Right ventricle myocardium inferior (tissue), 1 donor: ENCODE data around the gene LGALS16. TPM values are rescaled to one million over a fixed set of nuclear protein-coding genes. Genes with fewer than 3 reads are reported as not detected.
"Not testable (repeated sequence)": the region's sequence is repeated elsewhere in the genome, so short reads cannot be mapped to it uniquely, and the experiment has no call there.

Experiments used
- ATAC-seq: fragments of 200-7000 bp; cut with Tn5 transposase; one replicate; pipeline ENCODE4 v1.9.1; 2020; ENCODE audit warnings: mild to moderate bottlenecking, moderate library complexity
- DNase-seq: peaks from one replicate; pipeline ENCODE4 v3.0.0; 2021; ENCODE audit errors: missing footprints
- intact Hi-C: fragments of 100-400 bp; cut with DNase I; formaldehyde crosslinking; loops from one replicate; pipeline ENCODE4 v1.11.0; 2022
- long read RNA-seq: library from polyadenylated mRNA; unstranded; transcript quantifications from one replicate; pipeline ENCODE4 v2.0.0, GENCODE V29; 2021
- total RNA-seq: library from RNA; stranded (reverse); fragmentation: NEBNext Ultra II Directional; extraction: Animal tissue kit (Norgen Biotek cat#: 25700); gene quantifications from one replicate; pipeline ENCODE4 v1.2.1, GENCODE V29; 2021
- donor health status: DM: no; HTN: yes; CAD: no; lungs with severe emphysema.

LGALS16 gene, protein sequence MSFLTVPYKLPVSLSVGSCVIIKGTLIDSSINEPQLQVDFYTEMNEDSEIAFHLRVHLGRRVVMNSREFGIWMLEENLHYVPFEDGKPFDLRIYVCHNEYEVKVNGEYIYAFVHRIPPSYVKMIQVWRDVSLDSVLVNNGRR
- total RNA-seq = not detected
- long read RNA-seq = 0 reads

DNA sequence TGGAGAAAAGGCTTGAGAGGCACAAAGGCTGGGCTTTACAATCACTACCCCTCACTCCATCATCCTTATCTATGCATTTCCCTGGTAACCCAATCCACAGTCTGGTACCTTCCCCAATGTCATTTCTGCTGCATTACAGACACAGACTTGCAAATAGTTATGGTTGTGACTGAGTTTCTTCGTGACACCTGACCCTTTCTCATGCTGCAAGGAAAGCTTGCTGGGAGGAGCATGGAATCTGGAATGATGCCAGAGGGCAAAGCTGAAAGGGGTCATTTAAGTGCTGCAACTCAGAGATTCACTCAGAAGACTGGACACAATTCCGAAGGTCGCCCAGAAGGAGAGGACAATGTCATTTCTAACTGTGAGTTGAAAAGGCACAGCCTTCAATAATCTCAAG is at the start of gene LGALS16:
TSS of gene LGALS16 (plus strand) at position 301 of the 400 bp plus-strand sequence. CDS start at position 350, 49 bp downstream.
- no peak for ATAC-seq
- intact Hi-C loops = no loop called here
- DNase-seq = no peak

DNA sequence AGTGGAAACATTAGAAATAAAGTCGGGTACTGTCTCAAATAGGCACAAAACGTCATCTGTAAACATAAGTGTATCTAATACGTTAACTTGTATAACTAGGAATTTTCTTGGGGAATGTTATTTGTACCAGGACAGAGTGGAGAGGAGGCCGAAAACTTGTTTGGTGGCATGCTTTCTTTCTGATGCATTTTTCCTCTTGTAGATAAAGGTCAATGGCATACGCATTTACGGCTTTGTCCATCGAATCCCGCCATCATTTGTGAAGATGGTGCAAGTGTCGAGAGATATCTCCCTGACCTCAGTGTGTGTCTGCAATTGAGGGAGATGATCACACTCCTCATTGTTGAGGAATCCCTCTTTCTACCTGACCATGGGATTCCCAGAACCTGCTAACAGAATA is 48.7 kb upstream of the LGALS16 start:
- intact Hi-C loops = no loop called here
- no peak for ATAC-seq
- no peak for DNase-seq

DNA sequence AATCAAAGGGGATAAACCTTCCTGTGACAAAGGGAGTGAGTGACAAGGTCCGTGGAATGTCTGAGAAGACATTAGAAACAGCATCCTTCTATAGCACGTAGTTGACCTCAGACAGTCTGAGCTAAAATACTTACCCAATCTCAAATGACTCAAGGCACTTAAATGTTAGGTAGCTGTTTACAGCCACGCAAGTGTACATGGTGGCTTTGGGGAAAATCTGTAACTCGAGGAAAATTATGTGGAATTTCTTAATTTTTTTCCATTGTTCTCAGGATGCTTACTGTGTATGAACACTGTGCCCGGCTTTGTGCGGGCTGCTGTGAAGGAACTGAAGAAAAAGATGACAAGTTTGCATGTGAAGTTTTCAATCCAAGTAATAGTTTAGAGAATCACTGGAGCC is 48.2 kb upstream of the LGALS16 start:
- DNase-seq (no peak), ATAC-seq (no peak)
- intact Hi-C loops = no loop called here

DNA sequence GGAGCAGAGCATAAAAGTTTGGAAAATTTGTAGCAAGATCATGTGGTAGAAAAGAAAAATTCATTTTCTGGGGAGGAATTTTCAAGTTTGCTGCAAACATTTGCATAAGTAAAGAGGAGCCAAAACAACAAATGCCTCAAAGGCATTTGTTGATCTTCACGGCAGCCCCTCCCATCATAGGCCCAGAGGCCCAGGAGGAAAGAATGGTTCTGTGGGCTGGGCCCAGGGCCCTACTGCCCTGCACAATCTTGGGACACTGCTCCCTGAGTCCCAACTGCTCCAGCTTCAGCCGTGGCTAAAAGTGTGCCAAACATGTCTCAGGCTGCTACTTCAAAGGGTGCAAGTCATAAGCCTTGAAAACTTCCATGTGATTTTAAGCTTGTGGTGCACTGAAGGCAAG is 42.1 kb upstream of the LGALS16 start:
- intact Hi-C loops = no loop called here
- DNase-seq = no peak
- no peak for ATAC-seq

DNA sequence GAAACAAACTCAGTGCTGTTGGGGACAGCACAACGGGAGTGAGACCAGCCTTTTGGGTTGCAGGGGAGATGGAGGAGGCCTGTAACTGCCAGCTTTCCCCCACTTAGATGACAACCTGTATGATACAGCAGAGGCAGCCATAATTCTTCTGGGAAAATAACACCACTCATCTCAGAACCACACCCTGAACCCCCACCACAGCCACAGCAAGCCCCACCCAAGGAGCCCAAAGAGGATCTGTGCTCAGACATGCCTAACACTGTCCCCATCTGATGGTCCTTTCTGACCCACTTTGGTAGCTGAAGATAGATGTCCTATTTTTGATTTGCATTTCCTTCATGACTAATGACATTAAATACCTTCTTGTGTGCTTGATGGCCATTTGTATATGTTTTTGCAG is 38.0 kb upstream of the LGALS16 start:
- intact Hi-C loops = no loop called here
- ATAC-seq = no peak

DNA sequence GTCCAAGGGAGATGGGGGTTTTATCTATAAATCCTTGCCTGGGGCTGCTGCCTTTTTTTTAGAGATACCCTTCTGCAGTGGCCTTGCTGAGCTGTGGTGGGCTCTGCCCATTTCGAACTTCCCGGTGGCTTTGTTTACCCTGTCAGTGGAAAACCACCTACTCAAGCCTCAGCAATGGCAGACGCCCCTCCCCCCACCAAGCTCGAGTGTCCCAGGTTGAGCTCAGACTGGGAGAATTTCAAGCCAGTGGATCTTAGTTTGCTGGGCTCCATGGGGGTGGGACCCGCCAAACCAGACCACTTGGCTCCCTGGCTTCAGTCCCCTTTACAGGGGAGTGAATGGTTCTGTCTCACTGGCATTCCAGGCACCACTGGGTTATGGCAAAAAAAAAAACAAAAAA is 31.8 kb upstream of the LGALS16 start:
- DNase-seq = no peak
- intact Hi-C loops = no loop called here
- ATAC-seq = no peak

More for the DNA sequence above, 38.0 kb upstream of the LGALS16 start:
- DNase-seq = no peak

DNA sequence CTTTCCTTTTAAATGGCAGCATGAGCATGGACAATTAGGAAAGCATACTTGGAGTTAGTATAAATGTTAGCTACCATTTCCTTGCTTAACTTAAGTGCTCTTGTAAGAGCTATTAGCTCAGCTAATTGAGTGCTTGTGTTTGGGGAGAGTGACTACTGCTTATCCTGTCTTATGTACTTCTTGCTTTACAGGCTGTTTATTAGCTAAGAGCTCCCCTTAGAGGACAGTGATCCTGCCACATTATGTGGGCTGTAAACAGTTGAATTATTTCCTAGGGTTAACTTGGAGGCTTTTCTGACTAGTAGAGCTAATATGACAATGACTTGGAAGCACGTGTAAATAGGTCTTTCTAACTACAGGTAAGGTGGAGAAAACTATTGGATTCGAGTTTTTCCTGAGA is 28.1 kb upstream of the LGALS16 start:
- DNase-seq, intact Hi-C loops, ATAC-seq: not testable (repeated sequence)

DNA sequence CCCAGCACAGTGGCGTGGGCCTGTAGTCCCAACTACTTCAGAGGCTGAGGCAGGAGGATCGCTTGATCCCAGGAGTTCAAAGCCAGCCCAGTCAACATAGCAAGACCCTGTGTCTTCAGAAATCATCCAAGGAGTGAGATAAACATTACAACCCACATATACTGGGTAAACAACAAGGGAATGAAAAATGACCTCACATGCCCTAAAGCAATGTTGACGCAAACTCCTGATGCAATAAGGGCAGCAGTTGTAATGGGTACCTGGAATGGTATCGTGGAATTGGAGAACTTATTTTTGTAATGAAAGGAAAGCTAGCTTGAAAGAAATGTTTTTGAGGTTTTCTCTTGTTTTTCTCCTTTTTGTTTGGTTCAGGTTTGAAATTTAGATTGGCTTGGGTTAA is 24.5 kb upstream of the LGALS16 start:
- intact Hi-C loops = no loop called here
- DNase-seq = no peak
- no peak for ATAC-seq

DNA sequence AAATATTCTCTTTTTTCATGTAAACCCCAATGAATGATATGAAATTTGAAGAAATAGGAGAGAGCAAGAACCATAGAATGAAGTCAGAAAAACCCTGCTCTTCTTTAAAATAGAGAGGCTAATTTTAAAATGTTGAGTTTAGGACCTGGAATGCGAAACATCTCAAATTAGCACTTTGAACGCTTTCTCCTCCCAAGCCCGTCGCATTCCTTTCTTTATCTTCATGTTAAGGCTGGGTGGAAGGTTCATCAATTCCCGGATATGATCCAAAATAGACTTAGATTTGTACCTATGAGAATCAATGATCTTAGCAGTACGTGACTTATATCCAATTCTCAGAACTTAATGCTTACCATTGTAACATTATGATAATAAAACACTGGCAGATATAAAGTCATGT is 24.1 kb upstream of the LGALS16 start:
- ATAC-seq (no peak), DNase-seq (no peak)
- intact Hi-C loops = no loop called here

DNA sequence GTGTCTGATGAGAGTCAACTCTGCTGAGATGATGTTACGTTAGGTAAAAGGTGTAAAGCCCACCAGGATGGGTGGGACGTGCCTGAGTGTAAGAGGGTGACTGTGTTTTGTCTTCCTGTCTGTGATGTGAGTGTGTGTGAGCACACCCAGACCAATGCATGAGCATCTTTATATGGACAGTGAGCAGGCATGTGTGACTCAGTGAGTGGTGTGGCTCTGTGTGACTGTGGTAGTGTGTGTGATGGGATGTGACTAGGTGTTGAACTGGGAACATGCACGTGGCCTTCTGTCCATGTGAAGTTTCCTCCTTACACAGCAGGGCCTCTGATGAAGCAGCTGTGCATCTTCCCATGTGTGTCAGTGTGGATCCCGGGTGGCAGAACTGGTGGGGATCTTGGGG is 17.8 kb upstream of the LGALS16 start:
- intact Hi-C loops = no loop called here
- ATAC-seq (no peak), DNase-seq (no peak)

DNA sequence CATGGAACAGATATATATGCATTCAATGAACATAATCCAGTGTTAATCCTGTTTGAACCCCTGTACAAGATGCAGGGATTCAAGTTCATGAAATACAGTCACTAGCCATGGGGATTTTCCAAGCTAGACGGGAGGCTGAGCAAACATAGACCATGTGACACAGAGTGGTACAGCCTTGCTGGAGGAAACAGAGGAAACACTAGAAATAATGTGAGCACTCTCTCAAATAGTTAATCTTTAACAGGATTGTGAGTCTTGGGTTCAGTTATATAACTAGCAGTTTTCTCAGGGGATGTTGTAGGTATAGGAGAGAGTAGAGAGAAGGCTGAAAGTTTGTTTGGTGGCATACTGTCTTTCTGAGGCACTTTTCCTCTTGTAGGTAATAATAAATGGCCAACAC is 13.9 kb upstream of the LGALS16 start:
- intact Hi-C loops = no loop called here
- DNase-seq = no peak
- no peak for ATAC-seq

DNA sequence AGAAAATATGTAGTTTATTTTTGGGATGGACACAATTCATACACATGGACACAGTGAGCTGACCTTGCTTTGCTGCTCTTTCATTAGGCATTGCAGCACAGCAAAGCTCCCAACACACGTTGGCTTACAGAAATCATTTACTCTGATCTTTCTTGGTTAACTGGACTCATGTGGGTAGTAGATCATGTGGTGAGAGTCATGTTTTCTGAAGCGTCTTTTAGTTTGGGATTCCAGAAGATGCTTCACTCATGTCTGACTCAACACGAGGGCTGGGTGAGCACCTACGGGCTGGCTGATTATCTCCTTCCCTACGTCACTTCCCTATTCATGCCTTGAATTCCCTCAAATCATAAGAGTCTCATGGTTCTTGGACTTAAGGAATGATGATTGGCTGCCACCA is 12.1 kb upstream of the LGALS16 start:
- DNase-seq (no peak), ATAC-seq (no peak)
- intact Hi-C loops = no loop called here

DNA sequence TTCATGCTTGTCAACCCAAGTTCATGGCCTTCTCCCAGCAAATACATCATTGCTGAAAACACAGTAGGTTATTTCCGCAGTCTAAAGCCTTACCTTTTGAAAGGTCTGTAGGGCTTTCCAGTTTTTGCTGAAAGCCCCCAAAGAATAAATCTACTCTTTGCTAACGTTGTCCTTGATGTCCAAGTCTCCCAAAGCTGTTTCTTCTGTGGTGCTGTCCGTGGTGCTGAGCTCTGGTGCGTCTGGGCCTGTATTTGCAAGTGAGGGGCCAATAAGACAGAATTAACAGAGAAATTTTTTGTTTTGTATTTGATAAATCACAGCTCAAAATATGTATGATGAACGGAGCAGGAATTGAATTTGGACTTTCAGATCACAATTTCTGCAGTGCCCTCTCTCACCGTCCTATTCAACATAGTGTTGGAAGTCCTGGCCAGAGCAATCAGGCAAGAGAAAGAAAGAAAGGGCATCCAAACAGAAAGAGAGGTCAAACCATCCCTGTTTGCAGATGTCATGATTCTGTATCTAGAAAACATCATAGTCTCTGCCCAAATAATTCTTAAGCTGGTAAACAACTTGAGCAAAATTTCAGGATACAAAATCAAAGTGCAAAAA is 9.8 kb upstream of the LGALS16 start:
- DNase-seq = no peak
- no peak for ATAC-seq
- intact Hi-C loops = no loop called here

DNA sequence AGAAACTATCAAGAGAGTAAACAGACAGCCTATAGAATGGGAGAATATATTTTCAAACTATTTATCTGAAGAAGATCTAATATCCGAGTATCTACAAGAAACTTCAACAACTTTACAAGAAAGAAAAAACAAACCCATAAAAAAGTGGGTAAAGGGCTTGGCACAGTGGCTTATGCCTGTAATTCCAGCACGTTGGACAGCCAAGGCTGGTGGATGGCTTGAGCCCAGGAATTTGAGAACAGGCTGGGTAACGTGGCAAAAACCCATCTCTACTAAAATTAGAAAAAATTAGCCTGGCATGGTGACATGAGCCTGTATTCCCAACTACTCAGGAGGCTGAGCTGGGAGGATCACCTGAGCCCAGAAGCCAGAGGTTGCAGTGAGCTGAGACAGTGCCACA is 7.8 kb upstream of the LGALS16 start:
- no peak for ATAC-seq
- DNase-seq = no peak
- intact Hi-C loops = no loop called here

DNA sequence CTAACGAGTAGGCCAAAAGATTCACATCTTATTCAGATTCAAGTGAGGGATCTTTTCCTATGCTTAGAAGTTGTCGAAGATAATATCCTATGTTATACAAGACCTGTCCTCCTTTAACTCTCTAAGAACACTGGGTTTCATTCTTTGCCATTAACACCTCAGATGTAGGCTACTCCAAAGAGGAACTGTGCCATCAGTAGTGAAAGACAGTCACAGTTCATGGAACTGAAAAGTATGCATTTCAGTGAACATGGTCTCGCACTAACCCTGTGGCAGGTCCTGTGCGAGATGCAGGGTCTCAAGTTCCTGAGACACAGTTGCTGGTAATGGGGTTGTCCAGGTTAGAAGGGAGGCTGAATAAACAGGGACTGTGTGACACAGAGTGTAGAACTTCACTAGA is 4.1 kb downstream of the LGALS16 start:
- intact Hi-C loops = no loop called here
- DNase-seq (no peak), ATAC-seq (no peak)

DNA sequence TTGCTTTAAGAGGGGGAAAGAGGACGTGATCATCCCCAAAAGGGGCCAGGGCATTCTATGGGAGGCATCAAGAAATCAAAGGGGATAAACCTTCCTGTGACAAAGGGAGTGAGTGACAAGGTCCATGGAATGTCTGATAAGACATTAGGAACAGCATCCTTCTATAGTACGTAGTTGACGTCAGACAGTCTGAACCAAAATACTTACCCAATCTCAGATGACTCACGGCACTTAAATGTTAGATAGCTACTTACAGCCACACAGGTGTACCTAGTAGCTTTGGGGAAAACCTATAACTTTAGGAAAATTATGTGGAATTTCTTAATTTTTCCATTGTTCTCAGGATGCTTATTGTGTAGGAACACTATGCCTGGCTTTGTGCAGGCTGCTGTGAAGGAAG is 4.9 kb downstream of the LGALS16 start:
- no peak for ATAC-seq
- intact Hi-C loops = no loop called here
- DNase-seq = no peak

DNA sequence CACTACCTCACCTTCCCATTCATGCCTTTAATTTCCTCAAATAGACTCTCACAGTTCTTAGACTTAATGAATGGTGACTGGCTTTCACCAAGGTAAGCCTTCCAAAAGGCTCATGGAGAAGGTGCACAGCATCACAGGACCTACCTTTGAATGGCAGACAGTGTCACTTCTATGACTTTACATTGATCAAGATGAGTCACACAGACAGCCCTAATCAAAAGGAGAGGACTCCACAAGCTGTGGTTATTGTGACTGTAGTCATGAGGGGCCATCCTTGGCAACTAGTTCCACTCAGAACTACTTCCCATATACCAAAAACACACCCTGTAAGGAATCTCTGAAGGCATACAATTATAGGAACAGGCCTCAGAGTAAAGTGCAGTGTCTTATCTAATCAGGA is 5.9 kb downstream of the LGALS16 start:
- ATAC-seq (no peak), DNase-seq (no peak)
- intact Hi-C loops = no loop called here

DNA sequence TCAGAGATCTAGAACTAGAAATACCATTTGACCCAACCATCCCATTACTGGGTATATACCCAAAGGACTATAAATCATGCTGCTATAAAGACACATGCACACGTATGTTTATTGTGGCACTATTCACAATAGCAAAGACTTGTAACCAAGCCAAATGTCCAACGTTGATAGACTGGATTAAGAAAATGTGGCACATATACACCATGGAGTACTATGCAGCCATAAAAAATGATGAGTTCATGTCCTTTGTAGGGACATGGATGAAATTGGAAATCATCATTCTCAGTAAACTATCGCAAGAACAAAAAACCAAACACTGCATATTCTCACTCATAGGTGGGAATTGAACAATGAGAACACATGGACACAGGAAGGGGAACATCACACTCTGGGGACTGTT is 14.1 kb downstream of the LGALS16 start:
- intact Hi-C loops = loop anchor here (5.0 kb wide), 2 partner anchors 228 to 548 kb away; no protein-coding TSS in a partner anchor
- not testable (repeated sequence) for ATAC-seq

DNA sequence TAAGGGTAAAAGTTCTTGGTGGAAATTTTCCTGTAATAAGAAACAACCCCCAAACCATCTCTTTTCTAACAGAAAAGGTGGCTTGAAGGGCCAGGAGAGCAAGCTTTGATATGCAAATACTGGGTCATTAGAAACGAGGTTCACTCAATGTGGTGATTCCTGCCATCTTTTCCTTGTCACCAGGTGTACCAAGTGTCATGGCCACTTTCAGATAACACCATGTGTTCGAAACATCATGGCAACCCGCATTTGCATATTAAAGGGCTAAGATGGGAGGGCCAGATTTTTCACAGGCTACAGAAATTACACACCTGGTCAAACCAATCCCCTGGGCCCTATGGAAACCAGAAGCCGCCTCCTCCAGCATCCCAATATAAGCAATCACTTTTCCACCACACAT is 15.3 kb downstream of the LGALS16 start:
- intact Hi-C loops = loop anchor here (5.0 kb wide), 2 partner anchors 229 to 549 kb away; no protein-coding TSS in a partner anchor
- ATAC-seq (no peak), DNase-seq (no peak)

More for the DNA sequence above, 14.1 kb downstream of the LGALS16 start:
- not testable (repeated sequence) for DNase-seq

DNA sequence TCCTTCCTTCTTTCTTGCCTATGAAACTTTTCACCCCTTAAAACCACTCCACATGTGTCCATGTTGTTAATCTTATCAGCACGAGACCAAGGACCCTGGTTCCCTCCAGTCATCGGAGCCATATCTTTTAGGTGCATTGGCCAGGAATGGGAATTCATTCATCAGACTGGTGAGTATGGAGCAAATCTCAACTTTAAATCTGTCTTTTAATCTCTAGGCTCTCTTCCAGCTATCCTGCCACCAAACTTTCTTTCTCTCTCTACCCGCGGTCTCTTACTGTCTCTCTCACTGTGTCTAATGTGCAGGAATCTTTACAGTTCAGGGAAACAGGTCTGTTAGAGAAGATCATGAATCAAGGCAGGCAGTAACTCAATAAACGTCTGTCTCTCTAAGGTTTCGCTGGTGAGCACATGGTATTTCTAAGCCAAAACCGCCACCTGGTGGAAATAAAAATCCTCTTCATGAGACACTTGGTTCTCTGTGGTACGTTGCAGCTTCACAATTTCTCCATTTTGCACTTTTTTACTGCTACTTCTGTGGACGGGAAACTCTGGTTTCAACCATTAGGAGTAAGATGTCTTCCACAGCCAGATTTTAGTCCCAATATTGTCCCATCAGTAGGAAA is 16.1 kb downstream of the LGALS16 start:
- ATAC-seq = no peak
- DNase-seq = no peak
- intact Hi-C loops = loop anchor here (1.0 to 5.0 kb wide), 3 partner anchors 121 to 550 kb away; no protein-coding TSS in a partner anchor
